Small intestine (tissue), 7 donors: ENCODE measurements around the gene IL22RA1. TPM values are rescaled to one million over a fixed set of nuclear protein-coding genes. Genes with fewer than 3 reads are reported as not detected.

Experiments used
- DNase-seq, 2 donors: peaks; one replicate each; pipeline versions ENCODE4 v3.0.0 to v3.0.0-alpha.2; 2013
- FAIRE-seq: peaks from 2 replicates; lab custom pipeline; 2012; peaks lifted over from hg19 to GRCh38; lab: Jason Lieb, UNC
- H3K27ac ChIP-seq, 3 donors: one replicate each; pipeline ENCODE4 v1.5.1; 2013; ENCODE audit warnings: low read length in 2 of 3, mild to moderate bottlenecking in 2 of 3, control low read depth in 1 of 3, inconsistent platforms in 1 of 3, low read depth in 1 of 3, moderate library complexity in 1 of 3
- H3K27me3 ChIP-seq, 3 donors: one replicate each; pipeline ENCODE4 v1.6.1; 2013; ENCODE audit warnings: low read length in 3 of 3, inconsistent platforms in 1 of 3; ENCODE audit not compliant: control insufficient read depth in 3 of 3, insufficient read depth in 3 of 3
- H3K36me3 ChIP-seq, 3 donors: one replicate each; pipeline ENCODE4 v1.6.1; 2013; ENCODE audit warnings: low read length in 3 of 3, inconsistent platforms in 1 of 3, low read depth in 1 of 3, mild to moderate bottlenecking in 1 of 3, moderate library complexity in 1 of 3; ENCODE audit not compliant: control insufficient read depth in 3 of 3, insufficient read depth in 2 of 3
- H3K4me1 ChIP-seq, 3 donors: one replicate each; pipeline ENCODE4 v1.6.1; 2013; ENCODE audit warnings: low read length in 2 of 3, inconsistent platforms in 1 of 3, low read depth in 1 of 3, mild to moderate bottlenecking in 1 of 3, moderate library complexity in 1 of 3; ENCODE audit not compliant: control insufficient read depth in 3 of 3, insufficient read depth in 2 of 3
- H3K4me3 ChIP-seq, 3 donors: one replicate each; pipeline ENCODE4 v1.5.1; 2013; ENCODE audit warnings: low read length in 3 of 3, control low read depth in 1 of 3, inconsistent platforms in 1 of 3, low read depth in 1 of 3, mild to moderate bottlenecking in 1 of 3, moderate library complexity in 1 of 3
- H3K9me3 ChIP-seq, 2 donors: one replicate each; pipeline ENCODE4 v1.6.1; 2013; ENCODE audit warnings: low read depth in 1 of 2, low read length in 1 of 2; ENCODE audit not compliant: control insufficient read depth in 2 of 2, insufficient read depth in 1 of 2
- WGBS, 3 donors: extraction: QIAGEN DNeasy Blood & Tissue Kit; methylation state at CpG; one replicate each; pipeline ENCODE4 v1.1.7; 2013; 5-methylcytosine and 5-hydroxymethylcytosine counted together
- polyA plus RNA-seq, 4 donors: library from polyadenylated mRNA; stranded (reverse) in 3 of 4; unstranded in 1 of 4; fragments of 200-250 nt in 3 of 4; fragments of 120-200 nt in 1 of 4; gene quantifications; one replicate each; pipeline versions ENCODE4 v1.2.1 to v1.2.3, GENCODE V29; 2013
- donor health status: healthy with polysubstance abuse.
- donor health status: control.
- donor health status: control.
- donor health status: Bipolar disorder and iron deficiency.
- donor health status: healthy.

IL22RA1 gene
- polyA plus RNA-seq, 4 donors = 16.3 to 131 (median 25.2) TPM

GRCh38 chr1:24175033-24175755, 32.3 kb upstream of the IL22RA1 start:
- peaks cover 0 to 8% (median 4%) of the 10 kb centered on the region in 3 donors for H3K4me1 ChIP-seq
- no peak overlapping the region for H3K4me3 ChIP-seq
- 44 to 65% (median 54%) methylated on average over 6 of the region's 6 CpGs for WGBS, 3 donors
- DNase-seq (peak in 1 of 2 donors; percentile 91), FAIRE-seq (no peak)
- peak overlapping the region; percentile 18 to 76 (median 60) for H3K27ac ChIP-seq
- no peaks in the 10 kb centered on the region for H3K27me3 ChIP-seq
- H3K9me3 ChIP-seq = peaks cover 0 to 3% of the 10 kb centered on the region in 2 donors
- H3K36me3 ChIP-seq = peaks cover 0 to 35% (median 0%) of the 10 kb centered on the region in 3 donors

- H3K27ac ChIP-seq = peak overlapping the region in 1 of 3 donors; percentile 14
- H3K4me1 ChIP-seq = peaks cover 0 to 8% (median 4%) of the 10 kb centered on the region in 3 donors
- FAIRE-seq (no peak), DNase-seq (no peak)
- WGBS, 3 donors = 83 to 90% (median 85%) methylated on average over 5 of the region's 5 CpGs
- no peak overlapping the region for H3K4me3 ChIP-seq
- peaks cover 0 to 3% of the 10 kb centered on the region in 2 donors for H3K9me3 ChIP-seq
- peaks cover 0 to 36% (median 2%) of the 10 kb centered on the region in 3 donors for H3K36me3 ChIP-seq
- H3K27me3 ChIP-seq = peaks cover 0 to 4% (median 0%) of the 10 kb centered on the region in 3 donors
Measured at GRCh38 chr1:24173638-24174575, 31.0 kb upstream of the IL22RA1 start.

- DNase-seq = no peak
- H3K4me3 ChIP-seq = no peak overlapping the region
- 92 to 99% (median 97%) methylated on average over 5 of the region's 5 CpGs for WGBS, 3 donors
- H3K27ac ChIP-seq = no peak overlapping the region
- no peak for FAIRE-seq
- peaks cover 0 to 8% (median 4%) of the 10 kb centered on the region in 3 donors for H3K4me1 ChIP-seq
- peaks cover 0 to 3% of the 10 kb centered on the region in 2 donors for H3K9me3 ChIP-seq
- H3K36me3 ChIP-seq = peaks cover 0 to 45% (median 2%) of the 10 kb centered on the region in 3 donors
- peaks cover 0 to 4% (median 0%) of the 10 kb centered on the region in 3 donors for H3K27me3 ChIP-seq
Measured at GRCh38 chr1:24172598-24172997, 29.7 kb upstream of the IL22RA1 start.

GRCh38 chr1:24169286-24169685, 26.3 kb upstream of the IL22RA1 start:
- Histone ChIP-seq H3K27me3 (peaks cover 0 to 4% (median 0%) of the 10 kb centered on the region in 3 donors), H3K36me3 (peaks cover 0 to 59% (median 8%) of the 10 kb centered on the region in 3 donors), H3K4me3 (no peak overlapping the region), H3K27ac (no peak overlapping the region), H3K9me3 (peaks cover 0 to 3% of the 10 kb centered on the region in 2 donors), H3K4me1 (peaks cover 0 to 19% (median 3%) of the 10 kb centered on the region in 3 donors)
- no peak for DNase-seq
- no peak for FAIRE-seq
- WGBS, 3 donors = 94 to 96% (median 95%) methylated on average over 12 of the region's 12 CpGs

GRCh38 chr1:24168245-24168644, 25.3 kb upstream of the IL22RA1 start:
- H3K4me3 ChIP-seq = no peak overlapping the region
- FAIRE-seq (no peak), DNase-seq (no peak)
- no peaks in the 10 kb centered on the region for H3K9me3 ChIP-seq
- H3K27me3 ChIP-seq = peaks cover 0 to 4% (median 0%) of the 10 kb centered on the region in 3 donors
- peaks cover 0 to 26% (median 0%) of the 10 kb centered on the region in 3 donors for H3K4me1 ChIP-seq
- peaks cover 0 to 60% (median 8%) of the 10 kb centered on the region in 3 donors for H3K36me3 ChIP-seq
- no peak overlapping the region for H3K27ac ChIP-seq
- 88 to 92% (median 90%) methylated on average over 7 of the region's 7 CpGs for WGBS, 3 donors

- DNase-seq (peak; percentile 66 to 74), FAIRE-seq (no peak)
- Histone ChIP-seq H3K36me3 (peaks cover 0 to 63% (median 8%) of the 10 kb centered on the region in 3 donors), H3K9me3 (no peaks in the 10 kb centered on the region), H3K27ac (no peak overlapping the region), H3K4me3 (no peak overlapping the region), H3K4me1 (peaks cover 0 to 27% (median 0%) of the 10 kb centered on the region in 3 donors), H3K27me3 (peaks cover 0 to 4% (median 0%) of the 10 kb centered on the region in 3 donors)
- WGBS, 3 donors = 27 to 53% (median 51%) methylated on average over 4 of the region's 4 CpGs
Measured at GRCh38 chr1:24167008-24167407, 24.1 kb upstream of the IL22RA1 start.

GRCh38 chr1:24165500-24165899, 22.6 kb upstream of the IL22RA1 start:
- Histone ChIP-seq H3K27ac (peak overlapping the region in 1 of 3 donors; percentile 86), H3K4me3 (no peak overlapping the region), H3K36me3 (peaks cover 0 to 70% (median 11%) of the 10 kb centered on the region in 3 donors), H3K4me1 (peaks cover 0 to 37% (median 4%) of the 10 kb centered on the region in 3 donors), H3K9me3 (no peaks in the 10 kb centered on the region), H3K27me3 (peaks cover 0 to 4% (median 0%) of the 10 kb centered on the region in 3 donors)
- no peak for FAIRE-seq
- WGBS, 3 donors = 94 to 98% (median 98%) methylated on average over 2 of the region's 2 CpGs
- DNase-seq = no peak

- 25 to 64% (median 35%) methylated on average over 3 of the region's 3 CpGs for WGBS, 3 donors
- Histone ChIP-seq H3K4me1 (peaks cover 0 to 37% (median 4%) of the 10 kb centered on the region in 3 donors), H3K4me3 (no peak overlapping the region), H3K9me3 (no peaks in the 10 kb centered on the region), H3K27ac (peak overlapping the region; percentile 26 to 86 (median 34)), H3K27me3 (no peaks in the 10 kb centered on the region), H3K36me3 (peaks cover 0 to 67% (median 18%) of the 10 kb centered on the region in 3 donors)
- FAIRE-seq = no peak
- DNase-seq = peak; percentile 72 to 88
Measured at GRCh38 chr1:24164004-24164403, 21.1 kb upstream of the IL22RA1 start.
